HG03108 (cell line): ENCODE results near the gene BCAS1.

Experiments
- ATAC-seq: cut with Tn5 transposase; IDR thresholded peaks from one replicate; pipeline ENCODE4 v1.9.1; 2021; ENCODE audit warnings: moderate library complexity; ENCODE audit not compliant: unreplicated experiment

Gene BCAS1

DNA sequence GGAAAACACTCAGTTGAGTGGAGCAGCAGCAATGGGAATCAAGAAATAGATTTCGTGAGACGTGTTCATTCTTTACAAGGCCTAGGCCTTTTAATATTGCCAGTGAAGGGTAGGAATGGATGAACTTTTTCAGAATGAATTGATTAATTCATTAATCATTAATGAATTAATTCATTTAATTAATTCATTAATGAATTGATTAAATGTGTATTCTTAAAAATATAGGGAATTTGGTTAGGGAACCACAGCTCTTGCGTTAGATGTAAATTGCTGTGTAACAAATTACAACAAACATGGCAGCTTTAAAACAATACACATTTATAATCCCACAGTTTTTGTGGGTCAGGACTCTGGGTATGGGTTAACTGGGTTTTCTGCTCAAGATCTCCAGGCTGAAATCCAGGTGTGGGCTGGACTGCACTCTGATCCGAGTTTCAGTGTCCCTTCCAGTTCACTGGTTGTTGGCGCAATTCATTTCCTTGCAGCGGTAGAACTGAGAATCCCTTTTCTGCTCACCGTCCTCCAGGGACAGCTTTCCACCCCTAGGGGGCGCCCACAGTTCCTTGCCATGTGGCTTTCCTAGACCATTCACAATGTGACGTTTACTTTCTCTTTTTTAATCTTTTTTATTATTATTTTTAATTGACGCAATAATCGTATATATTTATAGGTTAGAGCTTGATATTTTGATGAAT lies 32.8 kb upstream of the BCAS1 start:
- peak; percentile 51 for ATAC-seq

DNA sequence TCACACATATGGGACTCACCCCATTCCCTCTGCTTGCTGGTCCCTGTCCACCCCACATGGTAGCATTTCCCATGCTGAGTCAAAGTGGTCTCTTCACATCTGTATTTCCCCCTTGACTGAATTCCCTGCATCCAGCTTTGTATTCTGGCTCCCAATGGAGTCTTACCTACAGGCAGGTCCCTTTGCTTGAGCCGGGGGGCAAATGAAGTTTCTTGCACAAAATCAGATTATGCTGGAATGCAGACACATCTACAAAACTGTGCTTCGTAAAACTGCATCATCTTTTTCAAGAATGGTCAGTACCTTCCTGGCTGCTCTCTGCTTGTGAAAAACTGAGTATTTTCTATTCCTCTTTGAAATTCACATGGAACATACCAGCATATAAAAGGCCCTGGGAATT lies 32.1 kb upstream of the BCAS1 start:
- no peak for ATAC-seq

DNA sequence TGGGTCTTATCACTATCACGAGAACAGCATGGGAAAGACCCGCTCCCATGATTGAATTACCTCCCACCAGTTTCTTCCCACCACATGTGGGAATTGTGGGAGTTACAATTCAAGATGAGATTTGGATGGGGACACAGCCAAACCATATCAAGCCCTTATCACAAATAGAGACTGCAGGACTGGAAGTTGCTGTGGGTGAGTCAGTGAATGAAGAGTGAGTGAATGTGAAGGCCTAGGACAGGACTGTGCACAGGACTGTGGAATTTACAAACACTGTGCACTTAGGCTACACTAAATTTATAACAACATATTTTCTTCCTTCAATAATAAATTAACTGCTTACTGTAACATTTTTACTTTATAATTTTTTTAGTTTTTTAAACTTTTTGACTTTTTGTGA lies 30.2 kb upstream of the BCAS1 start:
- ATAC-seq: no peak

DNA sequence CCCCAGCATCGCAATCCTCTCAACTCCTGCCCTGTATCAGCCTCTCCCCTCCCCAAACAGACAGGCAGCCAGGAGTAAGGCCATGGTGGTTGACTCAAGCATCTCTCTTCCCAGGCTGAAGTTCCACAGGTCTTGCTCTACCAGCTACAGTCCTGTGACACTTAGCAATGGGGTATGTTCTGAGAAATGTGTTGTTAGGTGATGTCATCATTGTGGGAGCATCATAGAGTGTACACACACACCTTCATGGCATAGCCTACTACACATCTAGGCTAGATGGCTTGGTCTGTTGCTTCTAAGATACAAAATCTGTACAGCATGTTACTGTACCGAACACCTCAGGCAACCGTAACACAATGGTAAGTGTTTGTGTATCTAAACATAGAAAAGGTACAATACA lies 29.5 kb upstream of the BCAS1 start:
- ATAC-seq: no peak

DNA sequence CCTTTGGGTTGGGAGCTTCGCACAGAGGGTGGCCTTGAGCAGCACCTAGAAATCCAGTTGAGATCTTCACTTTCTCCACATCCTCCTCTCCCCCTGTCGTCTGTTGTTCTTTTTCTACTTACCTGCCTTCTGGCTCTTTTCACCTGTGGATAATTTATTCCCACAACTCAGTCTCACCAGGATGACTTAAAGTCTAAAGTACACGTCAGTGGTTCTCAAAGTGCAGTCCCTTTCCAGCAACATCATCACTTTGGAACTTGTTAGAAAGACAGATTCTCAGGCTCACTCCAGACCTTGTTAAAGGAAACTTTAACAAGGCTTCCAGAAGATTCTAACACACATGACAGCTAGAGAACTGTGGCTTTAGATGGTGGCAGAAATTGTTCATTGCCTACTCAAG lies 27.7 kb upstream of the BCAS1 start:
- no peak for ATAC-seq

DNA sequence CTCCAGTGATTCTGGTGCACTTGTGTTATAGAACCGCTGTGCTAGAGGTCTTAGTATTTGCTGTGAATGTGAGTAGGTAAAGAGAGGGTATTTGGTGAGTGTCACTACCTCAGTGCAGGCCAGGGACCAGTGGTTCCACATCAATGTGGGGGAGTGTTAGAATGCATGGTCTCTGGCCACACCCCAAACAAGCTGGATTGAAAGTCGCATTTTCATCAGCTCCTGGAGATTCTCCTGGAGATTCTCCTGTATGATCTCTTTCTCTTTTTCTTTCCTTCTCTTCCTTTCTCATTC lies 26.8 kb upstream of the BCAS1 start:
- ATAC-seq: no peak

DNA sequence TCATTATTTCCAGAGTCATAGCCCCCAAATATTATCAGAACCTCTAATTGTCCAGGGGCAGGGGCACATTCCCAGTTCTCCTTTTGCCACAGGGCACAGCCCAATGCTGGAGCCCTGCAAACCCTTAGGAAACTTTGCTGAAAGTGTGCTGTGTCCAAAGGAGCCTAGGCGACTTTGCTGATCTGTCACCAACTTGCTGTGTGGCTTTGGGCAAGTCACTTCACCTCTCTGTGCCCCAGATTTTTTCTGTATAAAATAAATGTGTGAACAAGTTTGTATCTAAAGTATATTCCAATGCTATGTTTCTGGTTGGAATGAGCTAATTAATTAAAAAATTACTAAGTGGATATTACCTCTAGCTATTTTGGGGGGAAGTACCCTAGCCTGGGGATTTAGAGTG lies 25.4 kb upstream of the BCAS1 start:
- ATAC-seq: no peak

DNA sequence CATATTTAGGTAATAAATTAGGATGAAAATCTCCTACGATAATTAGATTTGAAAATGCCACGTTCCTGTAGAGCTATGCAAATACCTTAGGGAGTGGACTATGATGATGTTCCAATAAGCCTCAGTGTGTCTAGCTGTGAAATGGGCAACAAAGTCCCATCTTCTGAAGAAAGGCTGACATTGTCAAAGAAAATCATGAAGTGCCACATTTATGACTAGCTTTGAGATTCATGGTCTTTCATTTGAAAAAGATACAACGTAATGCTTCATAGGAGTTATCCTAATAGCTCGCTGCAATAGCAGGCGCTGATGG lies 23.8 kb upstream of the BCAS1 start:
- no peak for ATAC-seq

DNA sequence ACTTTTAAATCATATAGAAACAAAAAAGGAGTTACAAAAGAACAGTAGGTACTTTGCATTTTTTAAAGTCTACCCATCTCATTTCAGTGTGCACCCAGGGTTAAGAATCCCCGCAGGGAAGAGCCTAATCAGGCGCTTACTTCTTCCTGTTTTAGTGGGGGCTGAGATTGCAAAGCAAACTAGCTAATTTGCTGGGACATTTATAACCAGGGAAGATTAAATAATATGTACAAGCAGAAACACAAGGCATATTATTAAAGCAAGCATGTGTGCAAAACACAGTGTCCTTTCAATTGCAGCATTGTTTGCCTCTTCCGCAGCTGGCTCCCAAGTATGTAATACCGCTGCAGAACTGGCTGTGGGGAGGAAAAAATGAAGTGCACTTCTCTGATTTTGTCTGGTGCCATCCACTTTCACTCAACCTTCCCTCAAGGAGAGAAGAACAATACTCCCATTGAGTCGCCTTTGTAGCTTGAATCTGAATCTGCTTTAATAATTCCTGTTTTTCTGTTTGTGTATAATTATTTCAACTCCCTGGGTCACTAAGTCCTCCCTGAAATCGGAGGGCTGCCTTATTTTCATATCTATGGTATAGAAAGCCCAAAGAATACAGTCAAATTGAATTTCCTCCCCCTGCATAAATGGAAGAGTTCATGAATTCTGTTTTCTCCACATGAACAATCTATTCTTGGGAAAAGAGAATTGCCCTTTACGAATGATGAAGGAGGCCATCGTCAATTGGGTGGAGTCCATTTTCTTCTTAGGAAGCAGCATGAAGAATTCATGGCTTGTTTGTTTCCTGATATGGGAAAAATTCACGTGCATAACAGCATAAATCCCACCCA lies 23.3 kb upstream of the BCAS1 start:
- no peak for ATAC-seq

DNA sequence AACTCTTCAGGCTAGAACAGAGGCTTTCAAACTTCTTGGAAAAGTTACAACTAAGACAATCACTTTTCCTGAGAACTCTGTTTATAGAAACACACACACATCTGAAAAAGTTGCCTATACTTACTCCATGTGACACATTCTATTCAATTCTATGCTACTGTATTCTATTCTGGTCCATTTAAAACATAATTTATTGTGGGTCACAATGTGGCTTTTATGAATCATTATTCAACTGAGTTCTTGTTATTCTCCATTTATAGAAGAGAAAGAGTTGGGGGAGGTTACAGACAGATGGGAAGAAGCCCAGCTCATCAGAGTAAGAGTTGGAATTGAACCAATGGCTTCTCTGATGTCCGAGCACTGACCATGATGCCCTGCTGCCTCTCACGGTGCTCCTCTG lies 21.6 kb upstream of the BCAS1 start:
- no peak for ATAC-seq

DNA sequence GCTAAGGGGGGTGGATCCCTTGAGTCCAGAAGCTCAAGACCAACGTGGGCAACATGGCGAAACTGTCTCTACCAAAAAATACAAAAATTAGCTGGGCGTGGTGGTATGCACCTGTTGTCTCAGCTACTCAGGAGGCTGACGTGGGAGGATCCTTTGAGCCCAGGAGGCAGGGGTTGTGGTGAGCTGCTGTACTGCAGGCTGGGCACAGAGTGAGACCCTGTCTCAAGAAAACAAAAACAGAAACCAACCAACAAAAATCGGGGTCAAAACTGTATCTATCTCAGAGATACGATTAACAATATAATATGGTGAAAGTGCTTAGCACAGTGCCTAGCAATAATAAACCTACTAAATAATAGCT lies 20.7 kb upstream of the BCAS1 start:
- no peak for ATAC-seq

DNA sequence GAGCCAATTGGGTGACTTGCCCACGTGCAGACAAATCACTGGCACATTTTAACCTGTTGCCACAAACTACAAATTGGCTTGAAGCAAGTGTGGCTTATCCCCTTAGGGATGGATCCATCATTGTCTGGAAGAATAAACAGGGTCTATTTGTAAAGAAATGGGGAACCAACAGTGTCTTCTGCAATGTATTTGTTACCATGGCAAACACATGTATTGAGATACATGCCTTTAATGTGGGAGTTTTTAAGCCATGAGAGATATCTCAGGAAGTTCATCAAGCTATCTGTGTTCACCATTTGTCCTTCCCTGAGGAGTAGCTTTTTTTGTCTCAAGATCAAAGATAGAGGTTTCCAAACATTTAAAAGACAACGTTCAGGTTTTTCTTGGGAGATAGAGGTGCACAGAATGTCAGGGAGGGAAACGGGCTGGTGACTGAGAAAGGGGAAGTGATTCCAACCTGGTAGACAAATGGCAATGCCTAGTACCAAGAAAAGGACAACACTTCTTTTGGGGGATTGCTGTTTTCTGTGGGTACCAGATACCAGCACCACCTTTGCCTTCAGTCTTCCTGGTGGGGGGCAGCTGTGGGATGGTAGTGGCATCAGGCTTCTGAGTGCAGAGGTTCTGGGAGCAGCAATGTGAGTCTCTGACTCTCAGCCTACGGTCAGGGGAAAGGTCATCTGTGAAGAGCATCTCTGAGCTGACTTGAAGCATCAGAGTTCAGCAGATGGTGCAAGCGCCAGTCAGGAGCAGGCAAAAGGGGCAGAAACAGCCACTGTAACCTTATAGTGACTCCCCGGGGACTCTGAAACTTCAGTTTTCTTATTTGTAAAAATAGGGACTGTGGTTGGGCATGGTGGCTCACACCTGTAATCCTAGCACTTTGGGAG lies 20.1 kb upstream of the BCAS1 start:
- ATAC-seq: no peak

DNA sequence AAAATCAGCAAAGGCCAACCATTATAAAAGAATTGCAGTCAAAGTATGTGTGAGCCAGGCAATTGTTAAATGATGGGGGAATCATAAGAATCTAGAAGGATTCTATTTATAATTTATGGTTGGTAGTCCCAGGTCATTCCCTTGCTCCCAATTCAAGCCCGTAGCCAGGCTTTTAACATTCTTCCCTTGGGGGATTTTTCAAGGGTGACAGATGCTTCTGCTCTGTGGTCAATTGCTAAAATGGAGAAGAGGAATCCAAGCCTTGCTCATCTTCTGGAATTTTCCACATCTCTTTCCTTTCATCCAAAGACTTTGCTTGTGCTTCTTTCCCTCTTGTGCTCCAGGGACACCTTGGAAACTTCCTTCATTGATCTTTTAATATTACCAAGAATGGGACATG lies 18.0 kb upstream of the BCAS1 start:
- no peak for ATAC-seq

DNA sequence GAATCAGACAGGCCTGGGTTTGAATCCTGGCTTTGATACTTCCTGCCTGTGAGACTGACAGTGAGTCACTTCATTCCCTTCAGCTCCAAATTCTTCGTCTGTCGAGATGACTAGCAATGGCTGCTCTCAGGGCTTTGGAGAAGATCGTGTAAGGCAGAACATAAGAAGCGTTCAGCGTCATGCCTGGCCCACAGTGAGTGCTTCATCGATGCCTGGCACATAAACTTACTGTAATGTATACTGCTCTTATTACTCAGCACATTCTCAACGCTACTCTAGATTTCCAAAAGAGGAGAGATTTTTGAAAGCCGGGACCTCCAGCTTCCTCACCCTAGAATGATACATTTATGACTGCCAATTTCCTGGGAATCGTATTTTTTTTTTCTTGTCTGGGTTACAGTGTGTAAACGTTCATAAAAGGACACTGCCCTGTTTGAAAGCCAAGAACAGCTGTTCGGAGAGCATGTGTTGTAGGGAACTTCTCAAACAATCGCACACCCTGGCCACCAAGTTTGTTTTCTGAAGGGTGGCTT lies 16.2 kb upstream of the BCAS1 start:
- no peak for ATAC-seq

DNA sequence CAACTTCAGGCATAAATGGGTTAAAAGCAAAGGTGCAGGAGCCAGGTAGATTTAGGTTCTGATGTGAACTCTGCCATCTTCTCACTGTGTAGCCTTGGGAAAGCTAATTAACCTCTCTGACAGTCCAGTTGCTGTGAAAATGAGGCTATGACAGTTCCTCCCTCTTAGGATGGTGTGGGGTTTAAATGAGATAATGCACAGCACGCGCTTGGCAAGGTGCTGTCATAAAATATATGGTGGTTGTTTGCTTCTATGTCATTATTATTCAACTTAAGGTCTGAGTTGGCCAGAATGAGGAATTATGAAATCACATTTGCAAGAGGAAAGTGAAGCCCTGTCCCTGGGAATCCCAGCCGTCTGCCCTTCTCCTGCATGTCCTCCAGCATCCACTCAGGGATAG lies 15.5 kb upstream of the BCAS1 start:
- no peak for ATAC-seq

DNA sequence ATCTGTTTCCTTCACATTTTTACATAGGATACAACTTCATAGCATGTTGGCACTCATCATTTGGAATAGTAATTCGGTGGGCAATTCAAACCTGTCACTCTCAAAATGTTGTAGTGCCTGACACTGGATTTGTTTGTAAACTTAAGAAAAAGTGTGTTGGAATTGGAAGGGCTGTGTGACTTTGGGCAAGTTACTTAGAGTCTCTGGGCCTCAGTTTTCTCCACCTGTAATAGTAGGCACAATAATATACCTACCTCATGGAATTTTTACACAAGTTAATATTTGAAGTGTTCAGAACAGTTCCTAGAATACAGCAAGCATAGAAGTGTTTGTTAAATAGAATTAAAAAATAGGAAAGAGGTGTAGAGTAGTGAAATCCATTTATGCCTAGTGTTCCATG lies 15.0 kb upstream of the BCAS1 start:
- ATAC-seq: no peak

DNA sequence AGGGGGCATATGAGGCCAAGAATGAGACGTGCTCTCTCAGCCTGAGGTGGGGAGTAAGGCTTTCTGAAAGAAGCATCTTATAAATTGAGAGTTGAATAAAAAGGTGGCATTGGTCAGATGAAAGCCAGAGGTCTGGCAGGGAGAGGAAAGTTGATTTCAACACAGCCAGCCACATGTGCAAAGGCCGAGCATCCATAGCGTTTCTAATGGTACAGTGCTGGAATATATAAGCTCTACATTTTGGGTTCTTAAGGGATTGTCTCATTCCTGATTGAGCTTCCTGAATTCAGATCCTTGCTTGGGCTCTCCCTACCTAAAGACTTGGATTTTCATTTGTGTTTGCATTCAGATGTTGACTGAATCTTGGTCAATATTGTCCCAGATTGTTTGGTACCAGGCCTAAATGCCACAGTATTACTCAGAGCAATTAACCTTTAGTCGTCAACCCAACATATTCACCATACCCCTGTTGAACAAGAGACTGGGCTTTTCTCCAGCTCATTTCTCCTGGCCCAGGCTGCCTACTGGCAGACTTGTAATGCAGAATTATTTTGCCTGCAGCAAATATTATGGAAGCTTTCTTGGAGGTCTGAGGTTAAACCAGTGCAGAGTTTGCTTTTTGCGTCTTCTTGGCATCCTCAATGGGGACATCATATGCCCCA lies 14.5 kb upstream of the BCAS1 start:
- no peak for ATAC-seq

DNA sequence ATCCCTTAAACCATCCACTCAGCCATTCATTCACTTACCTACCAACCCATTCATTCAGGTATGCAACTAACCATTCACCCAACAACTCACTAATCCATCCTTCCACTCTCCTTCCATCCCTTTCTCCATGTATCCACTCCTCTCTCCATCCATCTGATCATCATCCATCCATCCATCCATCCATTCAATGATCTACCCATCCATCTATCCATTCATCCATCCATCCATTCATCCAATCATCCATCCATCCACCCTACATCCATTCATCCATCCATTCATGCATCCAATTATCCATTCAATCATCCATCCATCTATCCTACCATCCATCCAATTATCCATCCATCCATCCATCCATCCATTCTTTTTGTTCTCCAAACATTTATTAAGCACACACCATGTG lies 13.8 kb upstream of the BCAS1 start:
- ATAC-seq: no peak

DNA sequence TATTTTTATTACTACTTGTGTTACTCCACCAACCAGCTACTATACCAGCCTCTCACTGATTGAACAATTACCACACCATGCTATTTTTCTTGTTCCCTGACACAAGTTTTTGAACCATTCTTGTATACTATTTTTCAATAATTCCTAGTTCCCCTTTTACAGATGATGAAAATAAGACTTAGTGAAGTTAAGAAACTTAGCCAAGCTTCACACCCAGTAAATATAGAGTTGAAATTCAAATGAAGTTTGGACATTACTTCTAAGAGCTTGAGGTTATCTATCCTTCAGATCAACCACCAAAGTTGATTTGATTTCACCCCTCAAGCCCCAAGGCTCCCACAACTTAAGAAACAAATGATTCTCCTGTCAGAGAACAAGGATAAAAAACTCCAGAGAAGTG lies 13.1 kb upstream of the BCAS1 start:
- ATAC-seq: no peak

DNA sequence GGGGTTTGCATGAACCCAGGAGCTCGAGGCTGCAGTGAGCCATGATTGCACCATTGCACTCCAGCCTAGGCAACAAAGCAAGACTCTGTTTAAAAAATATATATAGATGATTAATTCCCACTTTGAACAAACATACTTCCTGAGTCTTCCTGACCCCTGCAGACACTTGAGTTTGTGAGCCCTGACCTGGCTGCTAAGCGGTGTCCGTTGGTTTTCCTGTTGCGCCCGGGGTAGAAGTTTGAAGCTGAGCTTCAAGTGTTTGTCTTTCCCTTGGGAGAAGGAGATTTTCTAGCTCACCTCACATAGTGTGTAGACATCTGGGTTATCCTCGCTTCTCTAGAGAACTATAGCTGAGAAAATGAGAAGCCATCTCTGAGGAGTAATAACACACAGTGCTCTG lies 11.7 kb upstream of the BCAS1 start:
- no peak for ATAC-seq

DNA sequence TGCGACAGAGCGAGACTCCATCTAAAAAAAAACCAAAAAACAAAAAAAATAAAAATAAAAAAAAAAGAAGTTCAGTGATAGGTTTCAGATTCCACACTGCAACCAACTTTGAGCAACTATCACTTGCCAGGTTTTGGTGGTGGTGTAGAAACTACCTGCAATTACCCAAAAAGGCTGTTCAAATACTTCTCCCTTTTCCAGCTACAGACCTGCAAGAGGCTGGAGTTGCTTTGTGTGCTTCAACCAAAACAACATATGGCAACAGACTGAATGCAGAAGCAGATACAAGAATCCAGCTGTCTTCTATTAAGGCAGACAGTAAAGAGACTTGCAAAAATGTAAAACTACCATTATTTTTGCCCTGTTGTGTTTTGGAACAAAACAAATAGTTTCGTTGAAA lies 9.3 kb upstream of the BCAS1 start:
- ATAC-seq: no peak
